H9 (cell line): ENCODE measurements around the gene SUMF1. TPM values are rescaled to one million over a fixed set of nuclear protein-coding genes. Genes with fewer than 3 reads are reported as not detected.

ENCODE experiments used
- DNase-seq: peaks from one replicate; pipeline ENCODE4 v3.0.0-alpha.2; 2017
- H2AFZ ChIP-seq: one replicate; pipeline ENCODE4 v1.6.1; 2013; ENCODE audit warnings: mild to moderate bottlenecking, low read length, control low read depth, moderate library complexity
- H2AK5ac ChIP-seq: 2 replicates; pipeline ENCODE4 v1.6.1; 2013; ENCODE audit warnings: low read length, control low read depth, mixed read lengths; ENCODE audit not compliant: insufficient read length
- H2BK120ac ChIP-seq: one replicate; pipeline ENCODE4 v1.6.1; 2013; ENCODE audit warnings: low read depth, mild to moderate bottlenecking, low read length, control low read depth, inconsistent platforms; ENCODE audit not compliant: poor library complexity, severe bottlenecking
- H2BK12ac ChIP-seq: 2 replicates; pipeline ENCODE4 v1.6.1; 2013; ENCODE audit warnings: low read length, control low read depth, mixed read lengths, low read depth; ENCODE audit not compliant: insufficient read length
- H2BK15ac ChIP-seq: 2 replicates; pipeline ENCODE4 v1.6.1; 2013; ENCODE audit warnings: low read depth, low read length, control low read depth
- H2BK20ac ChIP-seq: one replicate; pipeline ENCODE4 v1.6.1; 2013; ENCODE audit warnings: low read depth, mild to moderate bottlenecking, low read length, control low read depth, inconsistent platforms; ENCODE audit not compliant: poor library complexity, severe bottlenecking
- H2BK5ac ChIP-seq: 2 replicates; pipeline ENCODE4 v1.6.1; 2013; ENCODE audit warnings: low read length, control low read depth, mixed read lengths; ENCODE audit not compliant: insufficient read length
- H3K14ac ChIP-seq: 2 replicates; pipeline ENCODE4 v1.6.1; 2013; ENCODE audit warnings: low read length, control low read depth; ENCODE audit not compliant: insufficient read depth
- H3K18ac ChIP-seq: 2 replicates; pipeline ENCODE4 v1.6.1; 2013; ENCODE audit warnings: low read depth, mild to moderate bottlenecking, mixed read lengths, low read length, control low read depth; ENCODE audit not compliant: insufficient read length
- H3K23ac ChIP-seq: 2 replicates; pipeline ENCODE4 v1.6.1; 2013; ENCODE audit warnings: low read length, control low read depth, mixed read lengths, low read depth; ENCODE audit not compliant: insufficient read length
- H3K23me2 ChIP-seq: 2 replicates; pipeline ENCODE4 v1.6.1; 2013; ENCODE audit warnings: low read depth, mild to moderate bottlenecking, mixed read lengths, low read length, control low read depth; ENCODE audit not compliant: insufficient read length, poor library complexity, severe bottlenecking
- H3K27ac ChIP-seq: 2 replicates; pipeline ENCODE4 v1.5.1; 2013; ENCODE audit warnings: low read length, control low read depth, mixed read lengths, low read depth; ENCODE audit not compliant: insufficient read length
- H3K27me3 ChIP-seq: 2 replicates; pipeline ENCODE4 v1.6.1; 2013; ENCODE audit warnings: low read length, control low read depth, inconsistent platforms; ENCODE audit not compliant: insufficient read depth
- H3K4ac ChIP-seq: 2 replicates; pipeline ENCODE4 v1.6.1; 2013; ENCODE audit warnings: low read depth, mild to moderate bottlenecking, control low read depth, inconsistent platforms, low read length, moderate library complexity
- H3K4me1 ChIP-seq: 2 replicates; pipeline ENCODE4 v1.6.1; 2013; ENCODE audit warnings: low read length, control low read depth, inconsistent platforms; ENCODE audit not compliant: insufficient read depth
- H3K4me2 ChIP-seq: 2 replicates; pipeline ENCODE4 v1.6.1; 2013; ENCODE audit warnings: low read length, control low read depth, mixed read lengths; ENCODE audit not compliant: insufficient read length, insufficient read depth
- H3K56ac ChIP-seq: 2 replicates; pipeline ENCODE4 v1.6.1; 2013; ENCODE audit warnings: low read depth, mild to moderate bottlenecking, mixed read lengths, low read length, control low read depth; ENCODE audit not compliant: insufficient read length
- H3K79me1 ChIP-seq: 2 replicates; pipeline ENCODE4 v1.6.1; 2013; ENCODE audit warnings: low read depth, mild to moderate bottlenecking, moderate library complexity, low read length, control low read depth, inconsistent platforms; ENCODE audit not compliant: insufficient read depth, poor library complexity, severe bottlenecking
- H3K79me2 ChIP-seq: 2 replicates; pipeline ENCODE4 v1.6.1; 2013; ENCODE audit warnings: low read length, control low read depth, inconsistent platforms; ENCODE audit not compliant: insufficient read depth
- H3K9ac ChIP-seq: 2 replicates; pipeline ENCODE4 v1.6.1; 2013; ENCODE audit warnings: low read length, control low read depth, mixed read lengths; ENCODE audit not compliant: insufficient read length; ENCODE audit errors: extremely low read depth
- H3K9me3 ChIP-seq: one replicate; pipeline ENCODE4 v1.6.1; 2013; ENCODE audit warnings: low read depth, low read length, inconsistent platforms; ENCODE audit not compliant: control insufficient read depth
- H3T11ph ChIP-seq: one replicate; pipeline ENCODE4 v1.6.1; 2013; ENCODE audit warnings: mild to moderate bottlenecking, low read length, control low read depth, inconsistent platforms
- H4K20me1 ChIP-seq: one replicate; pipeline ENCODE4 v1.6.1; 2013; ENCODE audit not compliant: control insufficient read depth, insufficient read length, insufficient read depth
- H4K5ac ChIP-seq: 2 replicates; pipeline ENCODE4 v1.6.1; 2013; ENCODE audit warnings: low read depth, mild to moderate bottlenecking, mixed read lengths, low read length, control low read depth; ENCODE audit not compliant: insufficient read length
- H4K8ac ChIP-seq: replicated peaks from 2 replicates; pipeline ENCODE4 v1.6.1; 2013; ENCODE audit warnings: low read length, control low read depth, mixed read lengths, low read depth; ENCODE audit not compliant: insufficient read length
- H4K91ac ChIP-seq: 2 replicates; pipeline ENCODE4 v1.6.1; 2013; ENCODE audit warnings: low read depth, mild to moderate bottlenecking, moderate library complexity, mixed read lengths, low read length, control low read depth; ENCODE audit not compliant: insufficient read length
- H3K27ac Mint-ChIP-seq, 3 experiments: 2 replicates in 2 of 3; 3 replicates in 1 of 3; pipeline ENCODE4 v1.8.0; 2020 to 2021; ENCODE audit warnings: mixed read lengths in 3 of 3, mild to moderate bottlenecking in 1 of 3, moderate library complexity in 1 of 3
- H3K27me3 Mint-ChIP-seq: 2 replicates; pipeline ENCODE4 v1.8.0; 2021; ENCODE audit warnings: low read depth, mild to moderate bottlenecking, moderate library complexity, mixed read lengths
- H3K36me3 Mint-ChIP-seq, 3 experiments: 2 replicates in 2 of 3; 3 replicates in 1 of 3; pipeline ENCODE4 v1.8.0; 2020 to 2021; ENCODE audit warnings: low read depth in 3 of 3, mixed read lengths in 3 of 3; ENCODE audit not compliant: insufficient read depth in 1 of 3
- H3K4me1 Mint-ChIP-seq, 2 experiments: 2 replicates each; pipeline ENCODE4 v1.8.0; 2020; ENCODE audit warnings: mixed read lengths in 2 of 2
- H3K4me3 Mint-ChIP-seq, 2 experiments: 2 replicates in 1 of 2; 3 replicates in 1 of 2; pipeline ENCODE4 v1.8.0; 2020 to 2021; ENCODE audit warnings: mild to moderate bottlenecking in 2 of 2, mixed read lengths in 2 of 2, moderate library complexity in 1 of 2
- H3K9me3 Mint-ChIP-seq, 2 experiments: 2 replicates in 1 of 2; 3 replicates in 1 of 2; pipeline ENCODE4 v1.8.0; 2020; ENCODE audit warnings: mild to moderate bottlenecking in 2 of 2, mixed read lengths in 2 of 2, moderate library complexity in 1 of 2
- total RNA-seq: library from RNA; stranded (reverse); gene quantifications from 2 replicates; pipeline ENCODE4 v1.2.1, GENCODE V29; 2021
- TF ChIP-seq, protein P1 (sequence below): fragments of 200-600 bp; sonication (generic); conservative IDR thresholded peaks from 3 replicates; pipeline ENCODE4 v1.8.0; 2021; ENCODE audit warnings: antibody characterized with exemption, mild to moderate bottlenecking

Gene SUMF1
- total RNA-seq, 1 experiment from 2014 or later: 9.5 TPM

DNA sequence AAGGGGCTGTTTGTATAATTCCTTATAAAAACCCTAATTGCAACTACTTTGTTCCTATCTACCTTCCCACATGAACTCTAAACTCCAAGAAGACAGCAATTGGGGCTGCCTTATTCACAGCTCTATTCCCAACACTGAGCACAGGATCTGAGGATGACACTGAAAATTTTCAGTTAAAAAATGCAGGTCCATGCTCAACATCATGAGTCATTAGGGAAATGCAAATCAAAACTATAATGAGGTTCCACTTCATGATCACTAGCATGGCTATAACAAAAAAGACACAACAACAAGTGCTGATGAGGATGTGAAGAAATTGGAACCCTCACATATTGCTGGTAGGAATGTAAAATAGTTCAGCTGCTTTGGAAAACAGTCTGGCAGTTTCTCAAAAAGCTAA is 12.9 kb downstream of the SUMF1 start:
- Mint-ChIP-seq H3K4me1 (no peaks in the 10 kb centered on the region), H3K9me3 (no peaks in the 10 kb centered on the region; a peak in 1 of 5 replicates), H3K27me3 (no peaks in the 10 kb centered on the region), H3K4me3 (no peak overlapping the region), H3K27ac (no peak overlapping the region), H3K36me3 (peaks cover 0 to 3% (median 3%) of the 10 kb centered on the region in 3 experiments; a peak in 4 of 7 replicates)
- H4K5ac ChIP-seq: no peak overlapping the region
- H4K8ac ChIP-seq: no peak overlapping the region
- H3K27ac ChIP-seq: no peak overlapping the region
- H4K91ac ChIP-seq: no peak overlapping the region
- no peak overlapping the region for H3T11ph ChIP-seq
- no peak overlapping the region for H2AFZ ChIP-seq
- H3K9ac ChIP-seq: no peak overlapping the region
- no peak overlapping the region for H2BK5ac ChIP-seq
- H3K27me3 ChIP-seq: no peaks in the 10 kb centered on the region
- no peaks in the 10 kb centered on the region for H3K79me1 ChIP-seq
- no peak overlapping the region for H2AK5ac ChIP-seq
- no peak overlapping the region for H3K23ac ChIP-seq
- no peaks in the 10 kb centered on the region for H3K9me3 ChIP-seq
- no peak overlapping the region for H3K4me2 ChIP-seq
- H3K79me2 ChIP-seq: no peaks in the 10 kb centered on the region
- no peaks in the 10 kb centered on the region for H3K23me2 ChIP-seq
- H3K4ac ChIP-seq: no peak overlapping the region
- no peak for DNase-seq
- H2BK20ac ChIP-seq: no peak overlapping the region
- H3K56ac ChIP-seq: no peak overlapping the region
- no peak overlapping the region for H2BK12ac ChIP-seq
- no peak overlapping the region for H2BK120ac ChIP-seq
- TF ChIP-seq, protein P1, sequence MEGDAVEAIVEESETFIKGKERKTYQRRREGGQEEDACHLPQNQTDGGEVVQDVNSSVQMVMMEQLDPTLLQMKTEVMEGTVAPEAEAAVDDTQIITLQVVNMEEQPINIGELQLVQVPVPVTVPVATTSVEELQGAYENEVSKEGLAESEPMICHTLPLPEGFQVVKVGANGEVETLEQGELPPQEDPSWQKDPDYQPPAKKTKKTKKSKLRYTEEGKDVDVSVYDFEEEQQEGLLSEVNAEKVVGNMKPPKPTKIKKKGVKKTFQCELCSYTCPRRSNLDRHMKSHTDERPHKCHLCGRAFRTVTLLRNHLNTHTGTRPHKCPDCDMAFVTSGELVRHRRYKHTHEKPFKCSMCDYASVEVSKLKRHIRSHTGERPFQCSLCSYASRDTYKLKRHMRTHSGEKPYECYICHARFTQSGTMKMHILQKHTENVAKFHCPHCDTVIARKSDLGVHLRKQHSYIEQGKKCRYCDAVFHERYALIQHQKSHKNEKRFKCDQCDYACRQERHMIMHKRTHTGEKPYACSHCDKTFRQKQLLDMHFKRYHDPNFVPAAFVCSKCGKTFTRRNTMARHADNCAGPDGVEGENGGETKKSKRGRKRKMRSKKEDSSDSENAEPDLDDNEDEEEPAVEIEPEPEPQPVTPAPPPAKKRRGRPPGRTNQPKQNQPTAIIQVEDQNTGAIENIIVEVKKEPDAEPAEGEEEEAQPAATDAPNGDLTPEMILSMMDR: no peak
- no peak overlapping the region for H2BK15ac ChIP-seq
- no peak overlapping the region for H3K18ac ChIP-seq
- H4K20me1 ChIP-seq: no peaks in the 10 kb centered on the region
- H3K4me1 ChIP-seq: no peaks in the 10 kb centered on the region
- H3K14ac ChIP-seq: no peak overlapping the region
